ENCODE data around the gene ZNF141.
A peak's percentile ranks its signal among the peaks of the same experiment; 100 is the strongest.

ZNF141 gene

GRCh38 chr4:337932-338758 lies 531 bp downstream of the ZNF141 start:
- Histone ChIP-seq H3K36me3 (ENCODE audit: control insufficient read depth, insufficient read depth, low read length) (no peaks in the 10 kb centered on the region), H3K4me3 (ENCODE audit: low read depth, low read length) (peak overlapping the region; percentile 70), H3K27ac (peak overlapping the region; percentile 92), H3K4me1 (no peaks in the 10 kb centered on the region), H3K79me2 (peaks cover 18% of the 10 kb centered on the region), H3K9ac (peak overlapping the region; percentile 28), H2AFZ (peak overlapping the region; percentile 89), H3K9me3 (ENCODE audit: control insufficient read depth, low read length) (no peaks in the 10 kb centered on the region), H3K27me3 (ENCODE audit: control insufficient read depth, insufficient read depth, low read length) (no peaks in the 10 kb centered on the region), H3K4me2 (ENCODE audit: low read length) (peak overlapping the region; percentile 73)
- TF ChIP-seq CTCF (IDR thresholded peaks at IDR 0.05): no peak

DNA sequence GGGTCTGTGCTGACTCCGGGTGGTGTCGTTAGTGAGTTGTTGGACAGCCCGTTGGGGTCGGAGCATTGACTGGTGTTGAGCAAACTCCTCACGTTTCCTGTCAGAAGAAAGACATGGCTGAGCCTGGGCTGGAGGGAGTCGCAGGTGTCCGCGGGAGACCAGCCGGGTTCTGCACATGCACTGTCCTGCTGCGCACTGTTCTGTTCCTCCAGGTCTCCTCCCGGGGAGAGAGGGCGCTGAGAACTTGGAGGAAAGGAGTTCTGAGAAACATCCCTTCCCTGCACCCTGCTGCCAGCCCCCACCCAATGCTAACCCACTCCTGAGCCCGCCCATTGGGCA lies 1.1 kb downstream of the ZNF141 start:
- no peaks in the 10 kb centered on the region for H3K4me1 ChIP-seq
- peak overlapping the region; percentile 73 for H3K4me2 ChIP-seq (ENCODE audit: low read length)
- H3K9me3 ChIP-seq (ENCODE audit: control insufficient read depth, low read length): no peaks in the 10 kb centered on the region
- H3K79me2 ChIP-seq: peaks cover 18% of the 10 kb centered on the region
- no peak overlapping the region for H2AFZ ChIP-seq
- no peak overlapping the region for H3K9ac ChIP-seq
- peak overlapping the region; percentile 70 for H3K4me3 ChIP-seq (ENCODE audit: low read depth, low read length)
- TF ChIP-seq CTCF (IDR thresholded peaks at IDR 0.05): no peak
- no peaks in the 10 kb centered on the region for H3K36me3 ChIP-seq (ENCODE audit: control insufficient read depth, insufficient read depth, low read length)
- no peaks in the 10 kb centered on the region for H3K27me3 ChIP-seq (ENCODE audit: control insufficient read depth, insufficient read depth, low read length)
- H3K27ac ChIP-seq: no peak overlapping the region

GRCh38 chr4:340011-340410 lies 2.4 kb downstream of the ZNF141 start:
- no peak for TF ChIP-seq CTCF (IDR thresholded peaks at IDR 0.05)
- Histone ChIP-seq H3K4me1 (no peaks in the 10 kb centered on the region), H3K4me3 (ENCODE audit: low read depth, low read length) (no peak overlapping the region), H3K79me2 (peaks cover 18% of the 10 kb centered on the region), H3K27ac (no peak overlapping the region), H3K36me3 (ENCODE audit: control insufficient read depth, insufficient read depth, low read length) (no peaks in the 10 kb centered on the region), H3K27me3 (ENCODE audit: control insufficient read depth, insufficient read depth, low read length) (no peaks in the 10 kb centered on the region), H3K9me3 (ENCODE audit: control insufficient read depth, low read length) (no peaks in the 10 kb centered on the region), H3K9ac (no peak overlapping the region), H3K4me2 (ENCODE audit: low read length) (no peak overlapping the region), H2AFZ (no peak overlapping the region)

GRCh38 chr4:373062-373839 lies 35.6 kb downstream of the ZNF141 start:
- H3K36me3 ChIP-seq (ENCODE audit: control insufficient read depth, insufficient read depth, low read length): peaks cover 45% of the 10 kb centered on the region
- no peak overlapping the region for H3K27ac ChIP-seq
- no peak overlapping the region for H2AFZ ChIP-seq
- peaks cover 24% of the 10 kb centered on the region for H3K9me3 ChIP-seq (ENCODE audit: control insufficient read depth, low read length)
- H3K4me2 ChIP-seq (ENCODE audit: low read length): no peak overlapping the region
- H3K4me1 ChIP-seq: no peaks in the 10 kb centered on the region
- H3K27me3 ChIP-seq (ENCODE audit: control insufficient read depth, insufficient read depth, low read length): no peaks in the 10 kb centered on the region
- no peaks in the 10 kb centered on the region for H3K79me2 ChIP-seq
- TF ChIP-seq CTCF (IDR thresholded peaks at IDR 0.05): no peak
- H3K4me3 ChIP-seq (ENCODE audit: low read depth, low read length): no peak overlapping the region
- no peak overlapping the region for H3K9ac ChIP-seq

Measured in parathyroid adenoma (tissue), 2 donors.